ENCODE results near the gene THOC5.
"Not testable (repeated sequence)": the region's sequence is repeated elsewhere in the genome, so short reads cannot be mapped to it uniquely, and the experiment has no call there.

THOC5 gene

GRCh38 chr22:29559853-29560252 lies 6.3 kb upstream of the THOC5 start:
- no peak for DNase-seq

- DNase-seq, result no peak
Observed at GRCh38 chr22:29559030-29559429, 5.5 kb upstream of the THOC5 start.

- DNase-seq, result no peak
Observed at GRCh38 chr22:29555065-29555644, 1.6 kb upstream of the THOC5 start.

GRCh38 chr22:29552357-29552756 lies 1.2 kb downstream of the THOC5 start:
- DNase-seq, result not testable (repeated sequence)

GRCh38 chr22:29550005-29550404 lies 3.6 kb downstream of the THOC5 start:
- no peak for DNase-seq

GRCh38 chr22:29545045-29545444 lies 8.5 kb downstream of the THOC5 start:
- peak in 1 of 2 donors; percentile 43 for DNase-seq

GRCh38 chr22:29541845-29542244 lies 11.7 kb downstream of the THOC5 start:
- peak; percentile 39 to 55 for DNase-seq

- no peak for DNase-seq
Observed at GRCh38 chr22:29539105-29539504, 14.5 kb downstream of the THOC5 start.

- no peak for DNase-seq
Observed at GRCh38 chr22:29536411-29536810, 17.1 kb downstream of the THOC5 start.

- DNase-seq, result no peak
Observed at GRCh38 chr22:29531419-29531818, 22.1 kb downstream of the THOC5 start.

GRCh38 chr22:29530716-29531115 lies 22.8 kb downstream of the THOC5 start:
- DNase-seq, result no peak

- no peak for DNase-seq
Observed at GRCh38 chr22:29528144-29528543, 25.4 kb downstream of the THOC5 start.

- DNase-seq, result peak; percentile 43 to 50
Observed at GRCh38 chr22:29524442-29525191, 28.9 kb downstream of the THOC5 start.

GRCh38 chr22:29523761-29524160 lies 29.8 kb downstream of the THOC5 start:
- no peak for DNase-seq

- no peak for DNase-seq
Observed at GRCh38 chr22:29521526-29521925, 32.0 kb downstream of the THOC5 start.

- DNase-seq, result no peak
Observed at GRCh38 chr22:29520851-29521250, 32.7 kb downstream of the THOC5 start.

- DNase-seq, result no peak
Observed at GRCh38 chr22:29519996-29520395, 33.6 kb downstream of the THOC5 start.

- DNase-seq, result no peak
Observed at GRCh38 chr22:29518427-29518826, 35.1 kb downstream of the THOC5 start.

GRCh38 chr22:29517215-29517908 lies 36.2 kb downstream of the THOC5 start:
- no peak for DNase-seq

GRCh38 chr22:29512031-29512430 lies 41.5 kb downstream of the THOC5 start:
- DNase-seq, result no peak

- DNase-seq, result no peak
Observed at GRCh38 chr22:29511126-29511862, 42.3 kb downstream of the THOC5 start.

GRCh38 chr22:29510542-29510941 lies 43.0 kb downstream of the THOC5 start:
- no peak for DNase-seq

- DNase-seq, result no peak
Observed at GRCh38 chr22:29509815-29510214, 43.7 kb downstream of the THOC5 start.
